HG02642 (cell line): ENCODE results near the gene DNAH10.

Experiments used
- ATAC-seq: cut with Tn5 transposase; IDR thresholded peaks from one replicate; pipeline ENCODE4 v1.9.1; 2021; ENCODE audit warnings: mild to moderate bottlenecking; ENCODE audit not compliant: unreplicated experiment, poor library complexity

The DNAH10 gene

GRCh38 chr12:123833830-123834229 is 71.7 kb downstream of the DNAH10 start:
- ATAC-seq: no peak

DNA sequence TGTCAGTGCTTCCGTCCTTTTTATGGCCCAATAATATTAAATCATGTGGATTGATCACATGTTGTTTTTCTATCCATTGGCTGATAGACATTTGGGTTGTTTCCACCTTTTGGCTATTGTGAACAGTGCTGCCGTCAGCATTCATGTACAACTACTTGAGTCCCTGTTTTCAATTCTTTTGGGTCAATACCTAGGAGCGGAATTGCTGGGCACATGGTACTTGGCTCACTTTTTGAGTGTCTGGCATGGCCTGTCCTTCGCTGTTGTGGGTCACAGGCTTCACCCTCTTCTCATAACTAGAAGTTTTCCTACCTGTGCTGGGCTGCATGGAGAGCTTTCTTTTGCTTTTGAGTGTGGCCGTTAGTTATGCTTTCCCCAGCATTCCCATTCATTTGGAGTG is 72.7 kb downstream of the DNAH10 start:
- no peak for ATAC-seq

- ATAC-seq: no peak
Observed at GRCh38 chr12:123836292-123836691, 74.2 kb downstream of the DNAH10 start.

DNA sequence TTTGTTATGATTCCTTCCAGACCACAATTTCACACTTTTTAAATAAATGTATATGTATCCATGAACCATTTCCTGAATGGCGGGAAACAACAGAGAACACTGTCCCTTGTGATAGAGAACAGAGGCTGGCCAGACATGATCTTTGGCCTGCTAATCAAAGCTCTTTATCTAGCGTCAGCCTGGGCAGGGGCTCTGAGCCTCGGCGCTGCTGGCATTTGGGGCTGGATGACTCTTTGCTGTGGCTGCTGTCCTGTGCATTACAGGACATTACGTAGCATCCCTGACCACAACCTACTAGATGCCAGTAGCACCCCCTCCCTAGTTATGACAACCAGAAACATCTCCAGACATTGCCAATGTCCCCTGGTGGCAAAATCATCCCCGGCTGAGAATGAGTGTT is 77.7 kb downstream of the DNAH10 start:
- no peak for ATAC-seq

DNA sequence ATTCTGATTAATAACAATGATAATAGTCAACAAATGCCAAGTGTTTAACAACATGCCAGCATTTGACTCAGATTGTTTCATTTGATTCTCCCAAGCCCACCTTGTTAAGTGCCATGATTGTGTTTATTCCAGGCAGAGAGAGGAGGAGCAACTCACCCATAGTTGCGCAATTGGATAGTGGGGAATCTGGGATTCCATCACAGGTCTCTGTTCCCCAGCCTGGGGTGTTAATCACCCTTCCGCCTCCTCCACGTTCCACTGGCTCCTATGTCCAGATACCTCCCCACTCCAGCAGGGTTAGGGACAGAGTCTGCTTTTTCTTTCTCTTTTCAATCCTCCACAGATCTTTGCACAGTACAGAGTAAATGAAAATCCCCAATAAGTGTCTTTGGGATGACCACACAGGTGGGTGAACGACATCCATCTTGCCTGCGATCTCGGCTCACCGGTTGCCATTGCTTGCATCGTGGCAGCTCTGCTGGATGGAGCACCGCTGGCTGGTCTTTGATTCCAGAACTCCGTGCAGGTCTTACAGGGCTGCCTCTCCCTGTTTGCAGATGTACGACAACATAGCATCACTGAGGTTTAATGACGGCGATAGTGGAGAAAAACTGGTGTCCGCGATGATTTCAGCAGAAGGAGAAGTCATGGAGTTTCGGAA is 78.8 kb downstream of the DNAH10 start:
- no peak for ATAC-seq

DNA sequence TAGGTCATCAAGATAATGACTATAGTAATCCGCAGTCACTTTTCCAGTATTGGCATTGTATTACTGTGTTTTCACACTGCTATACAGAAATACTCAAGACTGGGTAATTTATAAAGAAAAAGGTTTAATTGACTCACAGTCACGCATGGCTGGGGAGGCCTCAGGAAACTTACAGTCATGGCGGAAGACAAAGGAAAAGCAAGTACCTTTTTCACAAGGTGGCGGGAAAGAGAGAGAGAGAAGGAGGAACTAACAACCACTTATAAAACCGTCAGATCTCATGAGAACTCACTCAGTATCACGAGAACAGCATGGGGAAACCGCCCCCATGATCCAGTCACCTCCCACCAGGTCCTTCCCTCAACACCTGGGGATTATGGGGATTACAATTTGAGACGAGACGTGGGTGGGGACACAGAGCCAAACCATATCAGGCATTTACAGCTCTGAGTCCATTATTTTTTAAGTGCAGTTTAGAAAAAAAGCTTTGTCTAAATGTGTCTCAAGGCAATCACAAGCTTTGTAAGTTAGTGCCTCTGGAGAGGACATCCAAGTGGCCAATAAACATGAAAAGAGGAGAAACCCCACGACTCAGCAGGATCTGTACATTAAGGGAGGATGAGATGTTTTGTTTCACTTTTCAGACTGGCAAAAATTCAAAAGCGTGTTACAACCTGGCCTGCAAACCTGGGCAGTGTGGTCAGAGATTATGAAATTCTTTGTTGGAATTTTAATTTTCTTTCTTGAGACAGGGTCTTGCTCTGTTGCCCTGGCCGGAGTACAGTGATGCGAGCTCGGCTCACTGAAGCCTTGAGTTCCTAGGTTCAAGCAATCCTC is 82.0 kb downstream of the DNAH10 start:
- ATAC-seq: no peak

DNA sequence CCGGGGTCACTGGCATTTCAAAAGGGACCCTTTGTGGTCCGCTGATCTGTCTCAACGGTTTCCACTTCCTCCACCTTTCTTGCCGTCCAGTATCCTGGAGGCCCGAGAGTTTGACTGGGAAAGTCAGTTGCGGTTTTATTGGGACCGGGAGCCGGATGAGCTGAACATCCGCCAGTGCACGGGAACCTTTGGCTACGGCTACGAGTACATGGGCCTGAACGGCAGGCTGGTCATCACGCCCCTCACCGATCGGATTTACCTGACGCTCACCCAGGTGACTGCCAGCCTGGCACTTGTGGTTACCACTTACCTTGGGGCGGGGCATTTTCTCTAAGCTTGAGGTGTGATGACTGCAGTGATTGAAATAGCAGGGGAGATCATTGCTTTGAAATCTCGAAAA is 83.8 kb downstream of the DNAH10 start:
- no peak for ATAC-seq

GRCh38 chr12:123846340-123846739 is 84.2 kb downstream of the DNAH10 start:
- no peak for ATAC-seq

DNA sequence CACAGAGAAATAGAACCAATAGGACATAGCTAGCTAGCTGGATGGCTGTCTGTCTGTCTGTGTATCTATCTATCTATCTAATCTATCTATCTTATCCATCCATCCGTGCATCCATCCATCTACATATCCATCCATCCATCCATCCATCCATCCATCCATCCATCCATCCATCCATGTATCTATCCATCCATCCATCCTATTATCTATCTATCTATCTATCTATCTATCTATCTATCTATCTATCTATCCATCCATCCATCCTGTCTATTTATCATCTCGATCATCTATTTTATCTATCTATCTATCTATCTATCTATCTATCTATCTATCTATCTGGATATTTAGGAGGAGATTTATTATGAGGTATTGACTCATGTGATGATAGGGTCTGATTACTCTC is 84.9 kb downstream of the DNAH10 start:
- no peak for ATAC-seq

DNA sequence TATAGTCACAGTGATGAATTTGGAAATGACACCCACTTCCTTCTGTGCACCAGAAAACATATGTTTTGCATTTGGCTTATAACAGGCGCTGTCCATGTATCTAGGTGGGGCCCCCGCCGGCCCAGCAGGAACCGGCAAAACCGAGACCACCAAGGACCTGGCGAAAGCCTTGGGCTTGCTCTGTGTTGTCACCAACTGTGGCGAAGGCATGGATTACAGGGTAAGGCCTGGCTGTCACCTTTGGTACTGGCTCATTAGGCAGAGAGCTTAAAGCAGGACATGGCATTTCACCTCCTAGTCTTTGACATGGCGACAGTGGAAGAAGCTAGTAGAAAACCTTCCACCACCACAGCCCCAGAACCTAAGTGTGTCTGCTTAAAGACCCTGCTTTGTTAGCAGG is 85.8 kb downstream of the DNAH10 start:
- ATAC-seq: no peak

GRCh38 chr12:123849517-123849916 is 87.4 kb downstream of the DNAH10 start:
- no peak for ATAC-seq

- ATAC-seq: no peak
Observed at GRCh38 chr12:123850246-123851134, 88.4 kb downstream of the DNAH10 start.

DNA sequence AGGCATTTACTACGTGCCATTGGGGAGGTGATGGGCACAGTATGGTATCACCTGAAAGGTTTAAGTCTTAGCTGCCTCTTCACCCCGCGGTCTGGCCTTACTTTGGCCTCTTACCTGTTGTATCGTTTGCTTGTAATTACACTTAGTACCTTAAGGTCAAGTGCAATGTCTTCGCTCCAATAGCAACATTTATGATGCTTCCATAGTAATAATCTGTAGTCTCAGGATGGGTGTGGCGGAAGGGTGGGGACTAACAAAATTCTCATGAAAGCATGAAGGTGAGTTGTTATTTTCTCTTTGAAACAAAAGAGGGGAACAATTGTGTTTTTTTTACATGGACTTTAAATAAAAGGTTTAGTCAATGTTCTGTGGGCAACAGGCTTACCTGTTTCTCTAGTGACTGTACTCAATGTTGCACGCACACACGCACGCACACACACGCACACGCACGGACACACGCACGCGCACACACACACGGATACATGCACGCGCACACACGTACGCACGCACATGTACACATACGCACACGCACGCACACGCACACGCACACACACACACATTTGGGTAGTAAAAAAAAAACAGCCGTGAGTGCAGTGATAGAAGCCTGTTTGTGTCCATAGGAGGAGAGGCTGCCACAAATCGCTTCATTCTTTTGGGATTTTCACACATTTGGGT is 91.4 kb downstream of the DNAH10 start:
- no peak for ATAC-seq

GRCh38 chr12:123854232-123854631 is 92.1 kb downstream of the DNAH10 start:
- ATAC-seq: no peak

GRCh38 chr12:123854918-123855317 is 92.8 kb downstream of the DNAH10 start:
- ATAC-seq: no peak

DNA sequence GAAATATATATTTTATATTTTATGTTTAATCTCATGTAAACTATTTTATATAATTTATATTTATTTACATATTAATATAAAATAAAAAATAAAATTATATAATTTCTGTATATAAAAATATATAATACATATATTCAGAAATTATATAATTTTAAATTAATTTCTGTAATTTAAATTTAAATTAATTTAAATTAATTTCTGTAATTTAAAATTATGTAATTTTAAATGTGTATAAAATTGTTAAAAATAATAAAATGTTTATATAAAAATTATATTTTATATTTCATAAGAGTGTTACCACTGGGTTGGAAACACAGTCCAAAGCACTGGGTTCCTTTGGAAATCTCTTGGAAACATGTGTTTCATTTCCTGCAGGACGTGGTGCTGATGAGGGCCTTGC is 94.6 kb downstream of the DNAH10 start:
- no peak for ATAC-seq

GRCh38 chr12:123858176-123858575 is 96.1 kb downstream of the DNAH10 start:
- ATAC-seq: no peak

DNA sequence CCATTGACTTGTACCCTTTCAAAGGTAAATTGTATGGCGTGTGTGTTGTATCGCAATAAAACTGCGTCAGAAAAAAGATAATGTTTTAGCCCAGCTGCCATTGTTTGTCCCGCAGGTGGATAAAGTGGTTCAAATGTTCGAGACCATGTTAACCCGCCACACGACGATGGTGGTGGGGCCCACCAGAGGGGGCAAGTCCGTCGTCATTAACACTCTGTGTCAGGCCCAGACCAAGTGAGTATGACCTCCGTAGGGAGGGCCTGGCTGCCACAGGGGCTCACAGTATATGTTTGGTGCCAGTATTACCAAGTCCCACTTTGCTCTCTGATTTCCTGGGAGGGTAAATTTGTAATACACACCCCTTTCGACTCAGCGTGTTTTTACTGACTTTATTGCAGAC is 96.9 kb downstream of the DNAH10 start:
- ATAC-seq: no peak

GRCh38 chr12:123860377-123860776 is 98.3 kb downstream of the DNAH10 start:
- ATAC-seq: no peak

DNA sequence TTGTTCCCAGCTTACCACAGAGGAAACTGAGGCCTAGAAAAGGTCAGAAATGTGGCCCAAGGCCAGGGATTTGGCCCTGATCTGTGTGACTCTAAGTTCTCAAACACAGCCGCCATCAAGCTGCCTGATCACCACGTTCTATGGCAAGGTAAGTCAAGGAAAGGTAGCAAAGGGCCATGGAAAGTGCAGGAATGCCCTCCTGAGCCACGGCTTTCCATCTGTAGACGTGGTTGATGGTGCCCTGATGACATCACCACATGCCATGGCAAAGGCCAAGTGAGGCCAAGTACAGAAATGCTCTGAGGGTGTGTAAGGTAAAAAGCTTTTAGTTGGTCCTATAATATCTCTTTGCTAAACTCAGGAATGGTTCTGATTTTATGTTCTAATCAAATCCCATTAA is 99.3 kb downstream of the DNAH10 start:
- ATAC-seq: no peak
